Esophagus muscularis mucosa (tissue), 3 donors: ENCODE measurements around the gene DBN1.

Experiments used
- CTCF ChIP-seq, 3 experiments: fragments of 200-600 bp in 2 of 3; fragments of 450-650 bp in 1 of 3; sonication (generic) in 2 of 3; IDR thresholded peaks; one replicate each; pipeline ENCODE4 v1.5.1; 2017 to 2019; ENCODE audit warnings: antibody characterized with exemption in 3 of 3, mild to moderate bottlenecking in 2 of 3, moderate library complexity in 1 of 3
- POLR2A ChIP-seq: fragments of 450-650 bp; IDR thresholded peaks from one replicate; pipeline ENCODE4 v1.6.1; 2017; ENCODE audit warnings: antibody characterized with exemption, moderate library complexity, mild to moderate bottlenecking, low read depth
- POLR2AphosphoS5 ChIP-seq, 2 donors: sonication (generic); formaldehyde crosslinking; IDR thresholded peaks; one replicate each; pipeline ENCODE4 v1.6.1; 2017; ENCODE audit warnings: antibody characterized with exemption in 2 of 2

- TF ChIP-seq CTCF (IDR thresholded peaks at IDR 0.05), result no peak
- peak; percentile 19 for TF ChIP-seq POLR2A
- TF ChIP-seq POLR2AphosphoS5 (IDR thresholded peaks at IDR 0.05), result peak in 1 of 2 donors; percentile 86
Measured at GRCh38 chr5:177495243-177496060, 22.0 kb upstream of the DBN1 start.
